Neuron (in vitro differentiated cells): ENCODE results near the gene PEMT.

Experiments used
- H2AFZ ChIP-seq: one replicate; pipeline ENCODE4 v1.6.1; 2013; ENCODE audit warnings: low read depth, mild to moderate bottlenecking, inconsistent platforms, low read length, moderate library complexity
- H3K27me3 ChIP-seq: one replicate; pipeline ENCODE4 v1.6.1; 2013; ENCODE audit warnings: low read length; ENCODE audit not compliant: insufficient read depth
- H3K36me3 ChIP-seq: one replicate; pipeline ENCODE4 v1.6.1; 2013; ENCODE audit warnings: low read length; ENCODE audit not compliant: insufficient read depth
- H3K4me1 ChIP-seq: one replicate; pipeline ENCODE4 v1.6.1; 2013; ENCODE audit warnings: low read length; ENCODE audit not compliant: insufficient read depth
- H3K4me3 ChIP-seq: 2 replicates; pipeline ENCODE4 v1.5.1; 2013; ENCODE audit warnings: mild to moderate bottlenecking, low read length, moderate library complexity
- H3K9me3 ChIP-seq: one replicate; pipeline ENCODE4 v1.6.1; 2013; ENCODE audit warnings: low read length

PEMT gene

GRCh38 chr17:17551361-17551760, 40.1 kb downstream of the PEMT start:
- Histone ChIP-seq H3K36me3 (no peaks in the 10 kb centered on the region), H3K9me3 (no peaks in the 10 kb centered on the region), H3K4me3 (no peak overlapping the region), H3K27me3 (no peaks in the 10 kb centered on the region), H2AFZ (no peak overlapping the region), H3K4me1 (peaks cover 6% of the 10 kb centered on the region)

DNA sequence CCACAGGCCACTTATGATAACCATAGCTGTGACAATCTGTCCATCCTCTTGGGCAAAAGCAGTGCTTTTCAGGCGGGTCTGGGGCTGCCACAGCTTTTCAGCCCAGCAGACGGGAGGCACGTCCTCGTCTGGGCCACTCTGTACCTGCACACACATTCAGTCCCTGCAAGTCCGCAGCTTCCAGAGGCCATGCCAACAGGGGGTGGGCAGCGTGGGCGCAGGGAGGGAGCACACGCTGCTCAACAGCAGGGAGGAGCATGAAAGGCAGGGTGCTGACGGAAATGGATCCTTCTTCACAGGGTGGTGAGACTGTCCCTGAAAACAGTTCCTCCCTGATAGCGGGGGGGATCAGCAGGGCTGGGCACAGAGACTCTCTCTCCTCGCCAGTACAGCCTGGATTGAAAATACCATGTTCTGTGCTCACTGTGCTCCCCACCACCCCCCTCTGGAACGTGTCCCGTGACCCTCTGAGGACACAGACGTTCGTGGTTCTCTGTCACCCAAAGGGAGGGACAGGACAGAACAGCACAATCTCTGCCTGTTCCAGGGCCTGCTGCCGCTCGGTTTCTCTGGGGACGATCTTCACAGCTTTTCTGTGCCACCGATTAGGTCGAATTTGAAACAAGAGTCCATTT, 41.7 kb downstream of the PEMT start:
- Histone ChIP-seq H3K4me3 (no peak overlapping the region), H3K4me1 (peaks cover 6% of the 10 kb centered on the region), H3K9me3 (no peaks in the 10 kb centered on the region), H3K27me3 (no peaks in the 10 kb centered on the region), H2AFZ (no peak overlapping the region), H3K36me3 (no peaks in the 10 kb centered on the region)

GRCh38 chr17:17548044-17548443, 43.5 kb downstream of the PEMT start:
- no peaks in the 10 kb centered on the region for H3K9me3 ChIP-seq
- H3K4me1 ChIP-seq, result peaks cover 6% of the 10 kb centered on the region
- no peak overlapping the region for H3K4me3 ChIP-seq
- no peaks in the 10 kb centered on the region for H3K27me3 ChIP-seq
- H3K36me3 ChIP-seq, result no peaks in the 10 kb centered on the region
- no peak overlapping the region for H2AFZ ChIP-seq

DNA sequence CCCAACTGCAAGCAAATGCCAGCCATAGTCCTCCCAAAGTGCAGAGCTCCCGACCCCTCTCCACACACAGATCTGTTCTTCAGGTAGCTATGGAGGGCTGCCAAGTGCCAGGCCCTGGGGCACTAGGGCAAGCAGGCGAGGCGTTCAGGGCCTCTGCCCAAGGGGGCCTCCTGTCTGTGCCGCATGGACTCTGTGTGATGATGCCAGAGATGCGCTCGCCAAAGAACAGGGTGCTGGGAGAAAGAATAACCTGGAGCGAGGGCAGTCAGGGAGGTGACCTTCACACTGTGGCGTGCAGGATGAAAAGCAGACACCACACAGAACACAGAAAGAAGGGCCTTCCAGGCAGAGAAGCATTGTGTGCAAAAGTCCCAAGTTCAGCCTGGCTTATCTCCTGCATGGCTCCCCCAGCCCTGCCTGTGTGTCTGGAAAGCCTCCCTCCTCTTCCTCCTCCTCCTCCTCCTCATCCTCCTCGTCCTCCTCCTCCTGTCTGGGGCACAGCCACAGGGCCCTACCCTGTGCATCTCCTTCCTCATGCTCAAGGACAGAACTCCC, 44.2 kb downstream of the PEMT start:
- no peak overlapping the region for H2AFZ ChIP-seq
- H3K4me3 ChIP-seq, result no peak overlapping the region
- no peaks in the 10 kb centered on the region for H3K27me3 ChIP-seq
- H3K36me3 ChIP-seq, result no peaks in the 10 kb centered on the region
- no peaks in the 10 kb centered on the region for H3K9me3 ChIP-seq
- peaks cover 6% of the 10 kb centered on the region for H3K4me1 ChIP-seq

DNA sequence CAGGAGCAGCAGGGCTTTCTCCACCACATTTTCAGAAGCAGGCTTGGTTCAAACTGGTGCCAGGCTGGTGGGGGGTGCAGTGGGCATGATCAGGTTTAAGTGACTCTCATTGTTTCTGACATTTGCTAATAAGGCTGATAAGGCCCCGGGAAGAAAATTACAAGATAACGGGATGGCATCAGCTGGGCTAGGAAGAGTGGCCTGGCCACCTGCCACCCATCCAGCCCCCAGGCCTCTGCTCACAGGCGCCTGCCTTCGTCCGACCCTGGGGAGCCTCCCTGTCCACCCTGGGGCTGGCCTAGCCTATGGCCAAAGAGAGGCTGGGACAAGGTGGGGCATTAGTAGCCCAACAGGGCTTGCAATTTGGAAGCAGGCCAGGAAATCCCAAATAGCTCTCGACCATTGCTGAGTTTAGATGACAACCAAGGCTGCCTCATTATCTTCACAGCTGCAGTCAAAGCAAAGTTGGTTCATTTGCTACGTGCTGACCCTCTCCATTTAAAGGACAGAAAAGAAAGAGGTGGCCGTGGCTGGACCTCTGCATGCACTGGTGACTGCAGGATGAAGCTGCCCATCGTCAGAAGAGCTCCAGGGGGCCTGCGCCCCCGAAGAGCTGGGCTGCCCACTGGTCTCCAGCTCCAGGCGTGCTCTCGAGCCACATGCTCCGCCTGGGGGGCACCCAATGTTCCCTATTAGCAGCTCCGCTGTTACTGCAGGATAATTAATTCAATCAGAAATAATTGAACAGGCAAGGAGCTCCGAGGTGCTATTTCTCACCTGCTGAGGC, 44.9 kb downstream of the PEMT start:
- peaks cover 6% of the 10 kb centered on the region for H3K4me1 ChIP-seq
- H3K4me3 ChIP-seq, result no peak overlapping the region
- H3K9me3 ChIP-seq, result no peaks in the 10 kb centered on the region
- no peaks in the 10 kb centered on the region for H3K27me3 ChIP-seq
- no peaks in the 10 kb centered on the region for H3K36me3 ChIP-seq
- H2AFZ ChIP-seq, result no peak overlapping the region

- Histone ChIP-seq H3K27me3 (no peaks in the 10 kb centered on the region), H3K9me3 (no peaks in the 10 kb centered on the region), H3K4me3 (no peak overlapping the region), H3K4me1 (peaks cover under 1% of the 10 kb centered on the region), H2AFZ (no peak overlapping the region), H3K36me3 (no peaks in the 10 kb centered on the region)
Observed at GRCh38 chr17:17545984-17546383, 45.5 kb downstream of the PEMT start.

GRCh38 chr17:17545031-17545820, 46.3 kb downstream of the PEMT start:
- Histone ChIP-seq H3K4me3 (no peak overlapping the region), H3K9me3 (no peaks in the 10 kb centered on the region), H2AFZ (no peak overlapping the region), H3K4me1 (peaks cover 4% of the 10 kb centered on the region), H3K36me3 (no peaks in the 10 kb centered on the region), H3K27me3 (no peaks in the 10 kb centered on the region)

DNA sequence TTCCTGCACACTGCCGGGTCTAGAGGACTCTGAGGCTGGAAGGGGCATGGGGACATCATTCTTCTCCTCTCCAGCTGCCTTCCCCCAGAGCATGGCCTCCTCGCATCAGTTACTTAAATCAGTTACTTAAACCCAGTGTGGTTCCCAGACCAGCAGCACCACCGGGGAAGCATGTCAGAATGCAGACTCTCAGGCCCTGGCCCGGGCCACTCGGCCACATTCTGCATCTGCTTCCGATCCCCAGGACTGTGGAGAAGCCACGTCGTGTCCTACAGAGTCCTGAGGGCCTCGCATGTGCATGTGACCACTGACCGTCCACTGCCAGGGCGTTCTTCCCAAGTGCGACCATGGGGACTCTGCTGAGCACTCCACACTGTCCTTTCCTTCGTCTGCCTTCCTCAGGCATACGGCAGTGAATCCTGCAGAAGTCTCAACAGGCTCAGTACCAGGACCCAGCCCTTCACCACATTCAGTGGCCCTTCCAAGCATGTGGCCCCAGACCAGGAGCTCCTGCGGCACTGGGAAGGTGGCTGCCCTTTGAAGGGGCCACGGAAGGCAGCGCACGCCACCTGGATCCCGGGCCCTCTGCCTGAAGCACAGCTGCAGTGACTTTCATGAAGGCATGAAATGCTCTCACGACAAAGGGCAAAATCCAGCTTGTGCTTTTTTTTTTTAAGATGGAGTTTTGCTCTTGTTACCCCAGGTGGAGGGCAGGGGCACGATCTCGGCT, 48.4 kb downstream of the PEMT start:
- Histone ChIP-seq H2AFZ (no peak overlapping the region), H3K27me3 (no peaks in the 10 kb centered on the region), H3K4me3 (no peak overlapping the region)

DNA sequence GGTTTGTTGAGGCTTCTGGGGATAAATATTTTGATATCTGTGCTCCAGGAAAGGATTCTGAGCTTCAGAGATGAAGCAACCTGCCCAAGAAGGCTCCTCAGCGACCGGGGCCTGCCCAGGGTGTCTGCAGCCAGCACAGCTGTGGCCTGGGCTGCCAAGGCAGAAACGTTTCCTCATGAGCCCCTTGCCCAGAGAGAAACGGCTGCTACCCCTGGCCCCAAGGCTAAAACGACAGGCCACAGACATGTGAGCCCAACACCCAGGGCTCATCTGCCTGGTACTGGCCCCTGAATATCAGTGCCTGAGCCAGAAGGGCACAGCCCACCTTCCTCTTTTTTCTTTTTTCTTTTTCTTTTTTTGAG, 49.9 kb downstream of the PEMT start:
- Histone ChIP-seq H3K27me3 (no peaks in the 10 kb centered on the region), H3K36me3 (no peaks in the 10 kb centered on the region), H2AFZ (no peak overlapping the region), H3K4me3 (no peak overlapping the region), H3K4me1 (peaks cover 6% of the 10 kb centered on the region), H3K9me3 (no peaks in the 10 kb centered on the region)

More for the DNA sequence above, 48.4 kb downstream of the PEMT start:
- H3K36me3 ChIP-seq, result no peaks in the 10 kb centered on the region
- no peaks in the 10 kb centered on the region for H3K9me3 ChIP-seq
- H3K4me1 ChIP-seq, result peaks cover 6% of the 10 kb centered on the region

GRCh38 chr17:17540935-17541639, 50.4 kb downstream of the PEMT start:
- H2AFZ ChIP-seq, result no peak overlapping the region
- H3K27me3 ChIP-seq, result no peaks in the 10 kb centered on the region
- peaks cover 6% of the 10 kb centered on the region for H3K4me1 ChIP-seq
- H3K4me3 ChIP-seq, result no peak overlapping the region
- H3K9me3 ChIP-seq, result no peaks in the 10 kb centered on the region
- no peaks in the 10 kb centered on the region for H3K36me3 ChIP-seq

DNA sequence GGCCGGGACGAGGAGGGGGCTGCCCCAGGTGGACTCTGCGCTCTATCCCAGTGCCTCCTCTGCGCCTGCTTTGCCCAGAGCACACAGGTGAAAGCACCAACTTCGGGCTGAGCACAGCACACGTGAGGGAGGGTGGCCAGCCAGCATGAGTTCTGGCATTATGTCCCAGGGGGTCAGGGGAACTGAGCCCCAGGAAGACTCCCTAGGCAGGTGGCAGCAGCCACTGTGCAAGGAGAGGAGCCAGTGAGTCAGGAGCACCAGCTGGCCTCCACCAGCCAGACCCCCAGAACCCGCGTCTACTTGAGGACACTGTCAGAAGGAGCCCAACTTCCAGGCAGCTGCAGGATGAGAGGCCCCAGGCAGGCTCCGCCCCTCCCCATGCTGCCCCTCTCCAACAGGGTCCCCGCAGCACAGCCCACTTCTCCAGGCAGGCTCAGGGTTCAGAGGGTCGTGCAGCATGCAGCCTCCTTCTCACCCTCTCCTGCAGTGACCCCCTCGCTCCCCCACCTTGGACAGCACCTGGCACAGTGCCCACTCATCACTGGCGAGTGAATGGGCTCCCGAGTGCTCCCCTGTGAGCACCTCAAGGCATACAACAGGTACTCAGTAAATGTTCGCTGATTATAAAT, 51.1 kb downstream of the PEMT start:
- H3K4me3 ChIP-seq, result no peak overlapping the region
- H3K36me3 ChIP-seq, result no peaks in the 10 kb centered on the region
- no peak overlapping the region for H2AFZ ChIP-seq
- no peaks in the 10 kb centered on the region for H3K9me3 ChIP-seq
- no peaks in the 10 kb centered on the region for H3K27me3 ChIP-seq
- peaks cover 6% of the 10 kb centered on the region for H3K4me1 ChIP-seq

- Histone ChIP-seq H3K36me3 (no peaks in the 10 kb centered on the region), H3K9me3 (no peaks in the 10 kb centered on the region), H3K27me3 (no peaks in the 10 kb centered on the region), H3K4me3 (no peak overlapping the region), H3K4me1 (peaks cover 6% of the 10 kb centered on the region), H2AFZ (no peak overlapping the region)
Observed at GRCh38 chr17:17539591-17539990, 51.9 kb downstream of the PEMT start.
